ENCODE measurements around the gene OXCT1.

Gene OXCT1

GRCh38 chr5:41903382-41903891 is 33.2 kb upstream of the OXCT1 start:
- Mint-ChIP-seq H3K4me1 (peaks cover 21% of the 10 kb centered on the region), H3K4me3 (peak overlapping the region; percentile 92 to 99 (median 95)), H3K27me3 (ENCODE audit: low read depth) (peaks cover 6% of the 10 kb centered on the region), H3K27ac (peak overlapping the region; percentile 88 to 97 (median 91)), H3K9me3 (no peaks in the 10 kb centered on the region), H3K36me3 (ENCODE audit: low read depth) (peaks cover 17% of the 10 kb centered on the region)
- TF ChIP-seq CTCF (IDR thresholded peaks at IDR 0.05; ENCODE audit: unreplicated experiment in 3 of 3), result no peak

DNA sequence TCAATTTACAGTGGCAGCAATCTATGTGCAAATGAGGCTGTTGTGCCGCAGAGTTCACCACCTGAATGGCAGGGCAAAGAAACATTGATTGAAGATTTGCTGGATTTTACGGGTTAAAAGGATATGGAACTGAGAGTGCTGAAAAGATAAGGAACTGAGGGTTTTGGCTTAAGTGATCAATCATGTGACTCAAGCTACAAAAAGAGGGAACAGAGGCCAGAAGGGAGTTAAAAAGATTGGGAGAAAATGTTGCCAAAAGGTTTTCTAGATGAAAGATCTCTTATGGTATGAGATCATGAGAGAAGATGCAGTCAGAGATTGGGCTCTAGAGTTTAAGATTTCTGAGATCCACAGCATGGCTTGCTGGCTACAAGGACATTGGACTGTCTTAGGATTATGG is 26.0 kb upstream of the OXCT1 start:
- H3K27me3 Mint-ChIP-seq (ENCODE audit: low read depth), result peaks cover 16% of the 10 kb centered on the region
- no peak overlapping the region for H3K27ac Mint-ChIP-seq
- no peaks in the 10 kb centered on the region for H3K36me3 Mint-ChIP-seq (ENCODE audit: low read depth)
- no peaks in the 10 kb centered on the region for H3K9me3 Mint-ChIP-seq
- no peaks in the 10 kb centered on the region for H3K4me1 Mint-ChIP-seq
- TF ChIP-seq CTCF (IDR thresholded peaks at IDR 0.05; ENCODE audit: unreplicated experiment in 3 of 3), result no peak
- no peak overlapping the region for H3K4me3 Mint-ChIP-seq

DNA sequence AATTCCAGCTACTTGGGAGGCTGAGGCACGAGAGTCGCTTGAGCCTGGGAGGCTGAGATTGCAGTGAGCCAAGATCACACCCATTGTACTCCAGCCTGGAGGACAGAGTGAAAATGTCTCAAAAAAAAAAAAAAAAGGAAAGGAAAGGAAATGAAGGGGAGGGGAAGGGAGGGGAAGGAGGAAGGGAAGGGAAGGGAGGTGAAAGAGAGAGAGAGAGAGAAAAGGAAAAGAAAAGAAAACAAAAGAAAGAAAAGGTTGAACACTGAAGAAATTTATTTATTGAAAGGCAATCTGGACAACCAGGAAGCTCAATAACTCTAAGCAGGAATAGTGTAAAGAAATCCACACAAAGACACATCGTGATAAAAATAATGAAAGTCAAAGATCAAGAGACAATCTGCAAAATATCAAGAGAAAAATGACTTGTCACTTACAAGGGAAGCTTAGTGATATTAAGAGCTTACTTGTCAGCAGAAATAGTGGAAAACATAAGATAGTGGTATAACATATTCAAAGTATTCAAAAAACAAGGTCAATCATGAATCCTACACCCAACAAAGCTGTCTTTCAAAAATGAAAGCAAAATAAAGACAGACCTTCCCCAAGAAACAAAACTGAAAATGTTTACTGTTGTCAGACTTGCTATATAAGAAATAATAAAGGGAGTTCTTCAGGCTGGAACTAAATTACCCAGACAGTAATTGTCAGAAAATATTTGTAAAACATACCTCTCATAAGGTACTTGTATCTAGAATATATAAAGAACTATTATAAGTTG is 23.0 kb upstream of the OXCT1 start:
- no peak overlapping the region for H3K27ac Mint-ChIP-seq
- no peaks in the 10 kb centered on the region for H3K4me1 Mint-ChIP-seq
- peaks cover 8% of the 10 kb centered on the region for H3K27me3 Mint-ChIP-seq (ENCODE audit: low read depth)
- H3K9me3 Mint-ChIP-seq, result no peaks in the 10 kb centered on the region
- no peak overlapping the region for H3K4me3 Mint-ChIP-seq
- no peak for TF ChIP-seq CTCF (IDR thresholded peaks at IDR 0.05; ENCODE audit: unreplicated experiment in 3 of 3)
- H3K36me3 Mint-ChIP-seq (ENCODE audit: low read depth), result no peaks in the 10 kb centered on the region

DNA sequence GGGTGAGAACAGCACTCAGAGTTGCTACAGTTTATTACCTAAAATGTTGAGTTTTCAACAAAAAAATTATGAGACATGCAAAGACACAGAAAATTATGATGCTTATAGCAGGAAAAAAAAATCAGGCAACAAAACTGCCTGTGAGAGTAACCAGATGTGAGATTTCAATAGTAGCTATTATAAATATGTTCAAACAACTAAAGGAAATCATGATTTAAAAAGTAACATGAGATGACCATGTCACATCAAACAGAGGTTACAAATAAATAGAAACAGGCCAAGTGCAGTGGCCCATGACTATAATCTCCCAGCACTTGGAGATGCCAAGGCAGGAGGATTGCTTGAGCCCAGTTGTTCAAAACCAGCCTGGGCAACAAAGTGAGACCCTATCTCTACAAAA is 21.8 kb upstream of the OXCT1 start:
- Mint-ChIP-seq H3K27me3 (ENCODE audit: low read depth) (peaks cover 8% of the 10 kb centered on the region), H3K36me3 (ENCODE audit: low read depth) (no peaks in the 10 kb centered on the region), H3K4me1 (no peaks in the 10 kb centered on the region), H3K4me3 (no peak overlapping the region), H3K27ac (peak overlapping the region in 1 of 3 experiments; percentile 74), H3K9me3 (peaks cover 2% of the 10 kb centered on the region)
- no peak for TF ChIP-seq CTCF (IDR thresholded peaks at IDR 0.05; ENCODE audit: unreplicated experiment in 3 of 3)

DNA sequence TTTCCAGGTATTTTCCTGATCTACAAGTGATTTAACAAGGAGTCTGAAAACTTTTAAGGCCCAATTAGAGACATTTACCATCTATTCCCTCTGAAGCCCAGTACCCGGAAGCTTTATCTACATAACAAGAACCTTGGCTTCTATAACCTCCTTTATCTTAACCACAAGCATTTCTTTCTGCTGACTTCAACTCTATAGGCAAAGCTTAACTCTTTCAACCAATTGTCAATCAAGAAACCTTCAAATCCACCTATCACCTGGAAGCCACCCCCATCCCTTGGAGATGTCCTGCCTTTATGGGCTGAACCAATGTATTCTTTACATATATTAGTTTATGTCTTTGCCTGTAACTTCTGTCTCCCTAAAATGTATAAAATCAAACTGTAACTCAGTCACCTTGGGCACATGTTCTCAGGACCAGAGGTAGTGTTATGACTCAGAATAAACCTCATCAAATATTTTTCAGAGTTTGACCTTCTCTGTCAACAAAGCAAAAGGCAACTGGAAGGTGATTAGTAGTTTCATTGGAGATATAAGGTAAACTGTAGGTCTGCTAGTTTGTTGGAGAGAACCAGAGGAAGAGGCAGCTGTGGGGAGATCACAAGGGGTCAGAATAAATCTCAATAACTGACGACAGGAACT is 21.0 kb upstream of the OXCT1 start:
- Mint-ChIP-seq H3K36me3 (ENCODE audit: low read depth) (no peaks in the 10 kb centered on the region), H3K4me1 (no peaks in the 10 kb centered on the region), H3K27ac (peak overlapping the region in 1 of 3 experiments; percentile 74), H3K4me3 (no peak overlapping the region), H3K9me3 (peaks cover 2% of the 10 kb centered on the region), H3K27me3 (ENCODE audit: low read depth) (peaks cover 8% of the 10 kb centered on the region)
- TF ChIP-seq CTCF (IDR thresholded peaks at IDR 0.05; ENCODE audit: unreplicated experiment in 3 of 3), result no peak

Data from nephron (organoid).